GM18909 (cell line): ENCODE results near the gene STK11IP.
A peak's percentile ranks its signal among the peaks of the same experiment; 100 is the strongest.

Source experiments
- ATAC-seq: cut with Tn5 transposase; IDR thresholded peaks from one replicate; pipeline ENCODE4 v1.9.1; 2021; ENCODE audit warnings: mild to moderate bottlenecking; ENCODE audit not compliant: unreplicated experiment, poor library complexity

The STK11IP gene

DNA sequence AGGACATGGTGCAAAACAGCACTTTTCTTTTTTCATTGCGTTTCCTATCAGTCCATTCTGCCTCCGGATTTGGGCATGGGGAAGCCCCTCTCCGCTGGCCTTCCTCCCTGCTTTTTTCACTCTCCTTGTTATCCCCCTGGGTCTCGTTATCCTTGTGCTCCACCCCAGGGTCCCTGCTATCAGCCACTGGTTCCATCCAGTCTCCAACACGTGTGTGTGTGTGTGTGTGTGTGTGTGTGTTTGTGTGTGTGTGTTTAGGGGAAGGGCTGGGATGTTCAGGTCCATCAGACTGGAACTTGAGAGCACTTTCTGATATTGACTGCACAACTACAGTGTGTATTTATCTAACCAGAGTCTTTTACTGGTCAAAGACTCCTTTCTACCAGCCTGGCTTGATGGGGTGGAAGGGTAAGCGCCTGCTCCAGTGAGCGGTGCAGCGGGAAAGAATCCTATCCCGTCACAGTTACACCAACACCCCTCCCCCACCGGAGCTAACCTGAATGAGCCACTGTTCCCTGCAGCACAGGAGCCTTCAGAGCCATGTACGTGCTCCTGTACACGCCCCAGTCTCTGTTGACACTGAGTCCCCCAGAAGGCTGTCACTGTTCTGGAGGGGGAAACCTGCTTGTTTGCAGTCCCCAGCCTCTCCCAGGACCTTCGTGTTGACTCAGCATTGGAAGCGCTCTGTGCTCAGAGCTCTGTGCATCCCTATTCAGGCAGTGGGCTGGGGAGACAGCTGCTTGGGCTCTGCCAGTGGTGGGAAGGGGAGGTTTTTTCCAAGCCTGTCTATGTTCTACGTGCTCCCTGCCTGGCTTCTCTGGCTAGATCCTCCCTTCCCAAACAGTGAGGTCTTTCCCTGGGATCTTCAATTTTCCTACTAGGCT lies 20.9 kb upstream of the STK11IP start:
- ATAC-seq, result no peak

DNA sequence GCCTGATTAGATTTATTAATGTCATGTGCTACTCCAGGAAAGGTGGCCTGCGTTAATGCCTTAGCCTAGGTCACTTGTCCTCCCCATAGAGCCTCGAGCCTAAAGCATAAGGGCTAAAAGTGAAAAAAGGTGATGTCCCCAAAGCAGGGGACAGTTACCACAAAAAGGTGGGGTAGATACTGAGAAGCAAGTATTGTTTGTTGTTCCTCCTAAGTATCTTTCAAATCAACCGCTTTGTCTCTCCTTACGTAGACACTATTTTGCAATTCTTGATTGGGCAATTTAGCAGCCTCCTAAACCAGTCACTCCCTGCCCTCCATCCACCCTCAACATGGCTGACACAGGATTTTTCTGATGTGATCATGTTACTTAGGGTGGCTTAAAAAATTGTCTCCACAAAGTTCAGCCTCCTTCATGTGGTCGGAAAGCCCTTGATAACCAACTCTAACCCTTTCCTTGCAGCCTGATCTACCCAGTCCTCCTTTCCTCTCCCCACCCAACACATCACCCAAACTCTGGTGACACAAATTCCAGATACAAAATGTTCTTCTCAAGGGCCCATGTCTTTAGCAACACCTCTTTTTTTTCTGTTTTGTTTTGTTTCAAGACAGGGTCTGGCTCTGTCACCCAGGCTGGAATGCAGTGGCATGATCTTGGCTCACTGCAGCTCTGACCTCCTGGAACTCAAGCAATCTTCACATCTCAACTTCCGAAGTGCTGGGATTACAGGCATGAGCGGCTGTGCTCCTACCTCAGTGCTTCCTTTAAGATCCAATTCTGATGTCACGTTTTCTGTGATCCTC lies 18.6 kb upstream of the STK11IP start:
- no peak for ATAC-seq

DNA sequence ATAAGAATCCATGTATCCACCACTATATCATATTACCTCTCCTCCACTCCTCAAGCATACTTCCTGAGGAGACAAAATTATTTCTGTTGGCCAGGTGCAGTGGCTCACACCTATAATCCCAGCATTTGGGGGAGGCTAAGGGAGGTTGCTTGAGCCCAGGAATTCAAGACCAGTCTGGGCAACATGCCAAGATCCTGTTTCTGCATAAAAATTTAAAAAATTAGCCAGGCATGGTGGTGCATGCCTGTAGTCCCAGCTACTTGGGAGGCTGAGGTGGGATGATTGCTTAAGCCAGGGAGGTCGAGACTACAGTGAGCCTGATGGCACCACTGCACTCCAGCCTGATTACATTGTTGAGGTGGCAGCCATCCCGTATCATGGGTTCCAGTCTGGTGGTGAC lies 16.3 kb upstream of the STK11IP start:
- no peak for ATAC-seq

DNA sequence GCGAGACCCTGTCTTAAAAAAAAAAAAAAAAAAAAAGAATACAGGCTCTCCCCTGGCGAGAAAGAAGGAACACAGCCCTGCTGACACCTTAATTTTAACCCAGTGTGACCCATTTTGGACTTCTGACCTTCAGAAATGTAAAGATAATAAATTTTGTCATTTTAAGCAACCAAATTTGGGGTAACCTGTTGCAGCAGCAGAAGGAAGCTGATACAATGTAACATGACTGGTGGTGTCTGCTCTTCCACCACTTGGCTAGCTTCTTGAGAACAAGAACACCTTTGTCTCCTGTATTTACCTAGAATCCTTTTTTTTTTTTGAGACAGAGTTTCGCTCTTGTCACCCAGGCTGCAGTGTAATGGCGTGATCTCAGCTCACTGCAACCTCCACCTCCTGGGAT lies 6.6 kb upstream of the STK11IP start:
- no peak for ATAC-seq

DNA sequence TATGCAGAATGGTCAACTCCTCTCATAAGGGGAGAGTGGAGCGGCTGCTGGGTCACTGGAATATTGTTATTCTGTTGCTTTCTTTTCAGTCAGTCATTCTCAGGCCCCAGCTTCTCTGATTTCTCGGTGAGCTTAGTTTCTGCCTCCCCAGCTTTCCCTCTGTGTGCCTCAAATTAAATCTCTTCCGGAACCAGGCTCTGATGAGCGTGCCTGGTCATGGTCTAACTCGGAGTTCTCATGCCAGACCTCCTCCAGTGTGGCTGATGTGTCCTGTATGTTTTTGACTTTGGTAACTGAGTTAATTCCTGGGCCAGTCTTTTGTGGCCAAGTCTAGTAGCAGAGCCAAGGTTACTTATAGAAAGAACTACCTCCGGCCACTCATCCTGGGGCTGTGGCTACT lies 4.9 kb upstream of the STK11IP start:
- no peak for ATAC-seq

DNA sequence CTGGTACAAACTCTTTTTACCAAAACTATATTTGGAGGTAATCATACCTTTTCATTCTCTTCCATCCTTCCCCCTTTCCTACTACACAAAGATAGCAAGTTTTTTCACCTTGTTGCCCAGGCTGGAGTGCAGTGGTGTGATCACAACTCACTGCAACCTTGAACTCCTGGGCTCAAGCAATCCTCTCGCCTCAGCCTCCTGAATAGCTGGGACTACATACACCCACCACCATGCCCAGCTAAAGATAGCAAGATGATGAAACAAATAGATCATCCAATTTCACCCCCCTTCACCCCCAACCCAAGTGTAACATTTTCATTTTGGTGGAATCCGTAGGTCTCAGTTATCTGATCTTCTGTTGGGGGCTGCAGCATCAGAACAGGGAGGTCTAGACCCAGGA lies 4.5 kb upstream of the STK11IP start:
- ATAC-seq, result no peak

DNA sequence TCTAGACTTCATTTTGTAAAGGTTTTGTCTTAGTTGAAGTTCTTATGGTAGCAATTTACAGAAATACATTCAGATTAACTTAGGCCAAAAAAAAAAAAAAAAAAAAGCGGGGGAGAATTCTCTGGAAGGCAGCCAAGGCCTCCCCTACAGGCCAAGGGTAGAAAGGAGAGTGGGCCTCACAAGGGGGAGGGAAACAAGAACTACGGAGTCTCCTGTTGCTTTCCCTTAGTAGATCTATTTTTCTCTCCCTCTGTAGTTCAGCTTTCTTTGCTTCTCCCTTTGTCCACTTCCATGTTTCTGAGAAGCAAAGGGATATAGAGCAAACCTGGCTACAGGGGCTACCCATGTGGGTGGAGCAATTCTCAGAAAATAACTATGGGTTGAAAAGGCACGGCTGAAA lies 2.4 kb upstream of the STK11IP start:
- ATAC-seq, result no peak

DNA sequence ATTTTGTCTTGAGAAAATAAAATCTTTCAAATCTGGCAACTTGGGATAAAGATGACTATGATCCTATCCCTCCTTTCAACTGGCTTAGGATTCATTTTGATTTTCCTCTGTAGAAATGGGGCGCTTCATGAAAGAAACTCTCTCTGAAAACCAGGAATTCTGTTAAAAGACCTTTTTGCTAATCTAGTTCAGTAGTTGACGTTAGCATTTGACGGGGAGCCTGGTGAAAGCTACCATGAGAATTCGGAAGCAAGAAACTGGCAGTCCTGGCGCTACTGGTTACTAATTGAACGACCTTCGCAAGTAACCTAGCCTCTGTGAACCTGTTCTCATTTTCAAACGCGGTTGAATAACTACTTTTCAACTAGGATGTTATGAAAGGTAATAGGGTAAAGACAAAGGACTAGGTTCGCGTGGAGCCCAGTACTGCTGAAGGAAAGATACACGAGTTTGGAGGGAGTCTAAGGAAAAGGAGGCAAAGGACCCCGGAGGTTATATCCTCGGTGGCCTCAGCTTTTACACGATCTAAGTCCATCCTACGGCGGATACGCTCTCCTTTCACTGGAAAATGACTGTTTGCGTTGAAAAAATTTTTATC lies 604 bp upstream of the STK11IP start:
- ATAC-seq, result peak; percentile 12

DNA sequence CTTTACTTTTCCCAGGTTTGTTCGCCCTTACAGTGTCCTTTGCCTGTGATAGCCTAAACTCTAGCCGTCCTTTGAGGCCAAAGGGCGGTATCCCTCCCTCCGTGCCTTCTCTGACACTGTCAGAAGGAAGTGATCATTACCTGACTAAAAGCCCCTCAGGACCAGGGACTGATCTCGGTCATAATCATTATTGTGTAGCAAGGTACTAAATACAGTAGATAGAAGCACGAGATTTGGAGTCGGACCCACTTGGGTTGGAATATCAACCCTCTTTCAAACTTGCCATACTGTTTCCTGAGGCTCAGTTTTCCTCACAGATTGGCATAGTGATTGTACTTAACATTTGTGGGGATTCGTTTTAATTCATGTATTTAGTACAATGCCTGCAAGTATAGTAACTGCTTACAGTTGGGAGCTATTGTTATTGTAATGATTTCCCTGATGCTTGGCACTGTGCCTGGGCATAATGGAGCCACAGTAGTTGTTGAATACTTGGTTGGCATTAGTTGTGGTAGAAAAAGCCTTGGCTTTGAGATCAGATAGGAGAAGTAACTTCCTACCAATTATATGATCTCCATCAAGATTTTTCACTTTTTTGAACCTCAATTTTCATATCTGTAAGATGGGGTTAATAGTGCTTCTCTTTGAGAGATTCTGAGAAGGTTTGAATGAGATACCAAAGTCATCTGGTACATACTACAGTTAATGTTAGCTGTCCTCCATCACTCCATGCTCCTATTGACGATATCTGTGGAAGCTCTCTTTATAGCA lies 836 bp downstream of the STK11IP start:
- ATAC-seq, result no peak

DNA sequence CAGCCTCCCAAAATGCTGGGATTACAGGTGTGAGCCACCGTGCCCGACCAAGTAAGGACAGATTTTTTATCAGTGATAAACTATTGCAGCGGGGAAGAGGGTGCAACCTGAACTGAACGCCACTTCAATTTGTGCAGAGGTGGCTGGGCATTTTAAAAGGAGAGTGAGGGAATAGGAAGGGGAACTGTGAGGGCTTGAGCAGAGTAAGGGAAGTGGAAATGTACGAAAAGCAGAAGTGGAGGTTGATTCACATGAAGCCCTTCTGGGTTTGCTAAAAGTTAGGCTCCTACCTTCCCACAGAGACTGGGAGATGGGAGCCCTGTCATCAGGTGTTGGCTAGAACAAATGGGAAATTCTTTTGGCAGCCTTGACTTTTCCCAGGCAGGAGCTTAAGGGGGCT lies 6.1 kb downstream of the STK11IP start:
- no peak for ATAC-seq

DNA sequence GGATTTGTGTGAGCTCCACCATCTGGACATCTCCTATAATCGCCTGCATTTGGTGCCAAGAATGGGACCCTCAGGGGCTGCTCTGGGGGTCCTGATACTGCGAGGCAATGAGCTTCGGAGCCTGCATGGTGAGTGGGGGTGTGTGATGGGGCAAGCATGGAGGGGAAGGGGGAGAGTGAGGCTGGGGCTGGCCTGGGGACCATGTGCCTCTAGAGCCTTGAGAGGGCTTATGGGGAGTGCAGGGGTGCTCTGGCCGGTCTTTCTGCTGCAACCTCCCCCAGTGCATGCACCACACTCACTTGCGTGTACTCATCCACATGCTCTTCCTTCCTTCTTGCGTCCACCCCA lies 7.9 kb downstream of the STK11IP start:
- ATAC-seq, result no peak

DNA sequence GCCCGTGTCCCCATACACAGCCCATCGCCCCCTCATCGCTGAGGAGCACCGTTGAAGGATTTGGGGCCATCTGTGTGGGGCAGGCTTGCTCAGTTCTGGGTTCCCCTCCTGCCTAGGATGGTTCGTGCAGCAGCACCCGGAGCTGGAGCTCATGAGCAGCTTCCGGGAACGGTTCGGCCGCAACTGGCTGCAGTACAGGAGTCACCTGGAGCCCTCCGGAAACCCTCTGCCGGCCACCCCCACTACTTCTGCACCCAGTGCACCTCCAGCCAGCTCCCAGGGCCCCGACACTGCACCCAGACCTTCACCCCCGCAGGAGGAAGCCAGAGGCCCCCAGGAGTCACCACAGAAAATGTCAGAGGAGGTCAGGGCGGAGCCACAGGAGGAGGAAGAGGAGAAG lies 10.3 kb downstream of the STK11IP start:
- ATAC-seq, result no peak

DNA sequence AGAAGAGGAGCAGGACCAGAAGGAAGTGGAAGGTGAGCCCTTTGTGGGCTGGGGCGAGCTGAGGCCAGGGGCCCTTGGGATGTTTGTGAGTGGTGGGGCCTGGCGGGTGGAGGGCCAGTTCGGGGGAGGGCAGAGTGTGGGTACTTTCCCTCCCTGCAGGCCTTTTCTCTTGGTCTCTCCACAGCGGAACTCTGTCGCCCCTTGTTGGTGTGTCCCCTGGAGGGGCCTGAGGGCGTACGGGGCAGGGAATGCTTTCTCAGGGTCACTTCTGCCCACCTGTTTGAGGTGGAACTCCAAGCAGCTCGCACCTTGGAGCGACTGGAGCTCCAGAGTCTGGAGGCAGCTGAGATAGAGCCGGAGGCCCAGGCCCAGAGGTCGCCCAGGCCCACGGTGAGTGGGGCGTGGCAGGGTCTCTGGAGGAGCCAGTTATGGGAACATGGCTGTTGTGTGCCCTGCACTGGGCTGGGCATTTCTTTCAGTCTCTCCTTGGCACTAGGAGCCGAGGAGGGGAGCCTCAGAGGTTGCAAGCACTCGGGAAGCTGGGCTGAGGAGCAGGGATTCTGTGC lies 10.8 kb downstream of the STK11IP start:
- ATAC-seq, result no peak

DNA sequence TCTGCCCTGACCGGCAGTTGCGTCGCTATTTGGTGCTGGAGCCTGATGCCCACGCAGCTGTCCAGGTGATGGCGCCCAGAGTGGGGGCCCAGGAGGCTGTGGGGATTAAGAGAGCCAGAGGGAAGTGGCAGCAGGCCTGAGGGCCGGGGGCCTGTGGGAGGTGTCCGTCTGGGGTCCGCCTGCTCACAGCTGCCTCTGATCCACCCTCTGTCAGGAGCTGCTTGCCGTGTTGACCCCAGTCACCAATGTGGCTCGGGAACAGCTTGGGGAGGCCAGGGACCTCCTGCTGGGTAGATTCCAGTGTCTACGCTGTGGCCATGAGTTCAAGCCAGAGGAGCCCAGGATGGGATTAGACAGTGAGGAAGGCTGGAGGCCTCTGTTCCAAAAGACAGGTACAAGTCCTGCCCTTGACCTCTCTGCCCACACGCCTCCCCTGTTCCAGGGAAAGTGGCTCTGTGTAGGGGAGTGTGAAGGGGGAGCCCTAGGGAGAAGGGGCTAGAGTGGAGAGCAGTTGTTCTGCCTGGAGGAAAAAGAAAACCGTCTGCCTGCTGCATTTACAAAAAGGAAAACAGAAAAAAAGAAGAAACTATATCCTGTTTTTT lies 11.6 kb downstream of the STK11IP start:
- ATAC-seq, result no peak

DNA sequence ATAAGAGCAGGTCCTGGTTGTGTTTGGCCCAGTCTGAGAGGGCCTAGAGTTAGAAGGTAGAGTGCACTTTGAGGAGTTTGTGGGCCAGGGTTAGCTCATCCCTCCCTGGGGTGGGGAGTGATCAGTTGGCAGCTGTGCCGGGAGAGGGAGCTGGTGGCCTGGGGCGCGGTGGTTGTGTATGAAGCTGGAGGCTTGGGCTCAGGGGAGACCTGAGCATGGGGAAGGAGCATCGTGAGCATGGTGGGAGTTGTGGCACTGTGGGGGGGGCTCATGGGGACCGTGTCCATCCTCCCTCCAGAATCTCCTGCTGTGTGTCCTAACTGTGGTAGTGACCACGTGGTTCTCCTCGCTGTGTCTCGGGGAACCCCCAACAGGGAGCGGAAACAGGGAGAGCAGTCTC lies 13.6 kb downstream of the STK11IP start:
- no peak for ATAC-seq

DNA sequence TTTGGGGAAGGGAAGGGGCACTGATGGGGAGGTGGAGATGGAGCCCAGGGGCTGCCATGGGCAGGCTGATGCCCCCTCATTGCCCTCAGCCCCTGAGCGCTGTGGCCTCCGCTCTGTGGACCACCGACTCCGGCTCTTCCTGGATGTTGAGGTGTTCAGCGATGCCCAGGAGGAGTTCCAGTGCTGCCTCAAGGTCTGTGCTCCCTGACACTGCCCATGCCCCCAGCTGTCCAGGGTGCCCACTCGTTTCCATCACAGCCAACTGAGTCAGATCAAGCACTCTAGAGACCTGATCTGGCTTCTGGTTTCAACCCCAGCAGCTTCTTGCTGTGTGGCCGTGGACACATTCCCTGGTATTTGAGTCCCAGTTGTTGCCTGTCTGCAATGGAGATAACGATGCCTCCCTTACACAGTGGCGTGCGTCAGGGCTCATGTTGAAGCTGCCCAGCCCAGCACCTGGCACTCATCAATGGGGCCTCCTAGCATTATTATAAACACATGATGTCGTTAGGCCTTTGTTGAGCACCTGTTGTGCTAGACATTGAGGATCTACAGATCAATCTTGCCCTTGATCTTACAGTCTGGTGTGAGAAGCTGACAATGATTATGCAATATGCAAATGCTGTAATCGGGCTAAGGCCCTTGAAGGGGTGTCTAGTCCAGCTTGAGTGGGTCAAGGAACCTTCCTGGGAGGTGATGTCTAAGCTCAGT lies 14.4 kb downstream of the STK11IP start:
- no peak for ATAC-seq

DNA sequence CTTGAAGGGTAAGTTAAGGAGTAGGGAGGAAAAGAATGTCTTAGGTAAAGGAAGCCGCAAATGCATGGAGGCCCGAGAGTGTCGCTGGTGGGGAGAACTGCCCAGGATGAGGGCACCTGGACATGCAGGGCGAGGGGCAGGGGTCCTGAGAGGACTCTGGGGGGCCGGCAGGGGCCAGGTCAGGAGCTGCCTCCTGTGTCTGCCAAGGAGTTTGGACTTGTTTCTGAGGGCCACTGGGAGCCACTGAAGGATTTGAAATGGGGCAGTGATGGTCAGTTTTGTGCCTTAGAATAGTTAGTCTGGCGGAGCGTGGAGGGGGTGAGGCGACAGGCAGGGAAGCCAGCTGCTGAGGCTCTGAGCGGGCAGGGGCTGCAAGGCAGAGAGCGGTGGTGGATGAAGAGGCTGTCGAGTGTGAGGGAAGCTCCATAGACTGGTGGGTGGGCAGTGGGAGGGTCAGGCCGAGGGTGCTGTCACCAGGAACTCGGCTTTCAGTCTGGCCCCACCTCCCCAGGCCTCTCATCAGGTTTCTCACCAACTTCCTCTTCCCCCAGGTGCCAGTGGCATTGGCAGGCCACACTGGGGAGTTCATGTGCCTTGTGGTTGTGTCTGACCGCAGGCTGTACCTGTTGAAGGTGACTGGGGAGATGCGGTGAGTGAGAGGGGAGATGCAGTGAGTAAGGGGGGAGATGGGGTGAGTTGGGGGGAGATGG lies 15.1 kb downstream of the STK11IP start:
- ATAC-seq, result no peak

DNA sequence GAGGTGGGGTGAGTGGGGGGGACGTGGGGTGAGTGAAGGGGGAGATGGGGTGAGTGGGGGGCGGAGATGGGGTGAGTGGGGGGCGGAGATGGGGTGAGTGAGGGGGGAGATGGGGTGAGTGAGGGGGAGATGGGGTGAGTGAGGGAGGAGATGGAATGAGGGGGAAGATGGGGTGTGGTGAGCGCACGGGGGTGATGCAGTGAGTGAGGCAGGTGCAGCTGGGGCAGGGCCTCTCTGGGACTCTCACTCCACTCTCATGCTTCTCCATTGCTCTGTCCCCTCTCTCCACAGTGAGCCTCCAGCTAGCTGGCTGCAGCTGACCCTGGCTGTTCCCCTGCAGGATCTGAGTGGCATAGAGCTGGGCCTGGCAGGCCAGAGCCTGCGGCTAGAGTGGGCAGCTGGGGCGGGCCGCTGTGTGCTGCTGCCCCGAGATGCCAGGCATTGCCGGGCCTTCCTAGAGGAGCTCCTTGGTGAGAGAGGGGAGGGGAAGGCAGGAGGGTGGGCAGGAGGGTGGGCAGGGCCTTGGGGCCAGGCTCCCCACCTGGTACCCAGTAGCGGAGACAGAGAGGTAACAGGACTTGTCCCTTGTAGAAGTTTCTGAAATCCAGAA lies 15.9 kb downstream of the STK11IP start:
- no peak for ATAC-seq
